ENCODE results near the gene OSTC.

OSTC gene

DNA sequence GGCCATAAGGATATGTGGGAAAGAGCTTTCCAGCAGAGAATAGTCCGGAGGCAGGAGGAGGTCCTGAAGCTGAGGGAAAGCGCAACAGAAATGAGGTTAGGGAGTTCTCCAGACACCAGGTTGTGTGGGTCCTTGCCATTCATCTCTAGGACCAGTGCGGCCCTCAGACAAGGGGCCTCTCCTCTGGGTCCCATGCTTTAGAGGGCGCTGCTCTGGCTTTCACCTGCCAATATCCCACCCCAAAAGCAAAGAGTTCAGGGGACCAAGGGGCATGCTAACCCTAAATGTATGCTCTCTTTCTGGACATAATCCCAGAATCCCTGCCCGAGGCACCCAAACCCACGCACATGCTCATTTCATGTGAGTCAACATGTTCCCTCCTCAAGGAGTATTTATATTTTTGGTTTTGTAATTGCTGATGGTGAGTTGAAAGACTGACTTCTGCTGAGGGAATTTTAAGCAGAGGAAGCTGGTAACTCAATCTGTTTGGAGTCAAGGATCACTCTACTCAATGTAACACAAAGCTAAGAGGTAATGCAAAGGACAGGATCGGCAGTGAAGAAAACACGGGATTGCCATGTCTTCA lies 15.2 kb upstream of the OSTC start:
- TF ChIP-seq, protein P1, sequence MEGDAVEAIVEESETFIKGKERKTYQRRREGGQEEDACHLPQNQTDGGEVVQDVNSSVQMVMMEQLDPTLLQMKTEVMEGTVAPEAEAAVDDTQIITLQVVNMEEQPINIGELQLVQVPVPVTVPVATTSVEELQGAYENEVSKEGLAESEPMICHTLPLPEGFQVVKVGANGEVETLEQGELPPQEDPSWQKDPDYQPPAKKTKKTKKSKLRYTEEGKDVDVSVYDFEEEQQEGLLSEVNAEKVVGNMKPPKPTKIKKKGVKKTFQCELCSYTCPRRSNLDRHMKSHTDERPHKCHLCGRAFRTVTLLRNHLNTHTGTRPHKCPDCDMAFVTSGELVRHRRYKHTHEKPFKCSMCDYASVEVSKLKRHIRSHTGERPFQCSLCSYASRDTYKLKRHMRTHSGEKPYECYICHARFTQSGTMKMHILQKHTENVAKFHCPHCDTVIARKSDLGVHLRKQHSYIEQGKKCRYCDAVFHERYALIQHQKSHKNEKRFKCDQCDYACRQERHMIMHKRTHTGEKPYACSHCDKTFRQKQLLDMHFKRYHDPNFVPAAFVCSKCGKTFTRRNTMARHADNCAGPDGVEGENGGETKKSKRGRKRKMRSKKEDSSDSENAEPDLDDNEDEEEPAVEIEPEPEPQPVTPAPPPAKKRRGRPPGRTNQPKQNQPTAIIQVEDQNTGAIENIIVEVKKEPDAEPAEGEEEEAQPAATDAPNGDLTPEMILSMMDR (IDR thresholded peaks at IDR 0.05; ENCODE audit: unreplicated experiment in 3 of 3) = no peak
- H3K27me3 Mint-ChIP-seq (ENCODE audit: low read depth) = no peaks in the 10 kb centered on the region
- H3K4me3 Mint-ChIP-seq = no peak overlapping the region
- H3K27ac Mint-ChIP-seq = no peak overlapping the region
- no peaks in the 10 kb centered on the region for H3K4me1 Mint-ChIP-seq
- H3K36me3 Mint-ChIP-seq (ENCODE audit: low read depth) = peaks cover 40% of the 10 kb centered on the region
- H3K9me3 Mint-ChIP-seq = no peaks in the 10 kb centered on the region

DNA sequence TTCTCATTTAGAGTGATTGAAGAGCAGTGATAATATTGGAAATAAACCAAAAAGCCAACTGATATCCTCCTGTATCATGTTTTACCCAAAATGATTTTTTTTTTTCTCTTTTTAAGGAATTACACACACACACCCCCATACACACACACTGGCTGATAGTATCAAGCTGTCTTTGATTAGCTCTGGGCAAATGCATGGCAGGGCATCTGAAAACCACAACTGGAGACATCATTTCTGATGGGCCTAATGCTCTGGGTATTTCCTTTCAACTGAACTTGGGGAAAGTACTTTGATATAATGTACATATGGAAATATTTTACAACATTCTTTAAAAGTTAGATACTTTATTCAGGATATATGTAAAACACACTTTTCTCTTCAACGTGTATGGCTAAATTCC lies 14.2 kb upstream of the OSTC start:
- H3K4me1 Mint-ChIP-seq = no peaks in the 10 kb centered on the region
- H3K27me3 Mint-ChIP-seq (ENCODE audit: low read depth) = no peaks in the 10 kb centered on the region
- H3K36me3 Mint-ChIP-seq (ENCODE audit: low read depth) = peaks cover 30% of the 10 kb centered on the region
- TF ChIP-seq, protein P1 (IDR thresholded peaks at IDR 0.05; ENCODE audit: unreplicated experiment in 3 of 3) = no peak
- no peak overlapping the region for H3K27ac Mint-ChIP-seq
- H3K9me3 Mint-ChIP-seq = no peaks in the 10 kb centered on the region
- no peak overlapping the region for H3K4me3 Mint-ChIP-seq

DNA sequence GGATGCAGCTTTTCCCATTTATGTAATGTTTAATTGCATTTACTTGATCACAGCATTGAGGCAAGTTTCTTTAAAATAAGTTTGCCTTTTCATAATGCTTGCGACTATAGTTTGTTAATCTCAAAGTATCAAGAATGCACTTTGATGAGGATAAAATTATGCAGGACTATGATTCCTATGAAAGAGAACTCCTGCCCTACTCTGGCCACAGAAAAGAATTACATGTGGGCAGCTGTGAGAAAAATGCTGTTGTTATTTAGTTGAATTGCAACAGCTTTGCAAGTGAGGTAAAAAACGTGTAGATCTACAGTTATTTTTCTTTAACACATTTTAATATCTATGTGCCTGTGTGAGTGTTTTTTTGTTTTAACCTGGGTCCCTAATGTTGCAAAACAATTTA lies 12.5 kb upstream of the OSTC start:
- no peaks in the 10 kb centered on the region for H3K4me1 Mint-ChIP-seq
- peaks cover 25% of the 10 kb centered on the region for H3K36me3 Mint-ChIP-seq (ENCODE audit: low read depth)
- no peak overlapping the region for H3K4me3 Mint-ChIP-seq
- TF ChIP-seq, protein P1 (IDR thresholded peaks at IDR 0.05; ENCODE audit: unreplicated experiment in 3 of 3) = peak; percentile 20 to 31 (median 28)
- no peaks in the 10 kb centered on the region for H3K9me3 Mint-ChIP-seq
- H3K27ac Mint-ChIP-seq = no peak overlapping the region
- H3K27me3 Mint-ChIP-seq (ENCODE audit: low read depth) = no peaks in the 10 kb centered on the region

DNA sequence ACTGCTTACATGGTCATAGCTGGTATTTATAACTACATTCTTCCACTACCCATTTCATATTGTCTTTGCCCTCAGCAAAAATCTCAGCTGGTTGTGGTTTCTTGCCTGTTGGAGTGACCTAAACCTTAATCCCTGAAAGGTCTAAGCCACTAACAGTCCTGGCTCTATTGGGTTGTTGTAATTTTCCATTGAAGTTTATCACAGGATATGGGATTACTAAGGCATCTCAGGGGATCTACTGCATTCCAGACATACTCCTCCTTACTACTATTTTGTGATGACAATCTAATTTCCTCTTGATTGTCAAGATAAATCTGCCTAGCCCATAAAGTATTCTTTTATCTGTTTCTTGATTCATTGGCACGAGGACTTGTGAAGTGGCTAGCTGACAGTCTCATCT lies 6.2 kb upstream of the OSTC start:
- Mint-ChIP-seq H3K9me3 (no peaks in the 10 kb centered on the region), H3K36me3 (ENCODE audit: low read depth) (no peaks in the 10 kb centered on the region), H3K27me3 (ENCODE audit: low read depth) (no peaks in the 10 kb centered on the region), H3K27ac (no peak overlapping the region), H3K4me1 (no peaks in the 10 kb centered on the region), H3K4me3 (no peak overlapping the region)
- TF ChIP-seq, protein P1 (IDR thresholded peaks at IDR 0.05; ENCODE audit: unreplicated experiment in 3 of 3) = no peak

DNA sequence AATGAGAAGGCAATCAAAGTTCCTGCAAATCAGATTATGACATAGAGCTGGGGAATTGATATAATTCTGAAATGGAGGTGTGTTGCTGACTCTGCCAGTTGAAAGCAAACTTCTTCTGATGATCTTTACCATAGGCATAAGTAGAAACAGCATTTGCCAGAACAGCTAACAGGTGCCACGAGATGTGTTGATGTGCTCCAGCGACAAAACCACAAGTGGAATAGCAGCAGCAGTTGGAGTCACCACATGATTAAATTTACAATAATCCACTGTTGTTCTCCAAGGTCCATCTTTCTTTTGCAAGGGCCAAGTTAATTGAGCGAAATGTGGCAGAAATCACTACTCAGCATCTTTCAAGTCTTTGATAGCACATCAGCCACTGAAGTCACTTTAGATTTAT lies 3.7 kb upstream of the OSTC start:
- TF ChIP-seq, protein P1 (IDR thresholded peaks at IDR 0.05; ENCODE audit: unreplicated experiment in 3 of 3) = no peak
- H3K4me3 Mint-ChIP-seq = no peak overlapping the region
- no peak overlapping the region for H3K27ac Mint-ChIP-seq
- H3K4me1 Mint-ChIP-seq = no peaks in the 10 kb centered on the region
- H3K9me3 Mint-ChIP-seq = no peaks in the 10 kb centered on the region
- no peaks in the 10 kb centered on the region for H3K36me3 Mint-ChIP-seq (ENCODE audit: low read depth)
- H3K27me3 Mint-ChIP-seq (ENCODE audit: low read depth) = peaks cover 3% of the 10 kb centered on the region

DNA sequence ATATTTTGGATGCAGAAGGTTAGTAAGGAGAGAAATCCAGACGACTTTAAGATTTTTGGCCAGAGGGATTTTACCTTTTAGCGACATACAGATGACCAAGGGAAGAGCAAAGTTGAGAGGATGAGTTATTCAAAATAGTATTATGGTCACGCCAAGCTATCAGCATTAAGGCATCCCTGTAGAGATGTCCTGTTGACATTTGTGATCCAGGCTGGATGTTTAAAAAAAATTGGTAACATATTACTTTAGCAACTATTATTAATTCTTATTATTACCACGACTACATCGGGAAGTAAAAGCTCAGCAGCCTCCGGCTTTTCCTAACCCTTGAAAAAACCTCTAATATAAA lies 562 bp upstream of the OSTC start:
- H3K9me3 Mint-ChIP-seq = no peaks in the 10 kb centered on the region
- peaks cover 17% of the 10 kb centered on the region for H3K36me3 Mint-ChIP-seq (ENCODE audit: low read depth)
- H3K4me3 Mint-ChIP-seq = peak overlapping the region; percentile 95 to 99 (median 96)
- peak overlapping the region; percentile 98 to 99 (median 98) for H3K27ac Mint-ChIP-seq
- TF ChIP-seq, protein P1 (IDR thresholded peaks at IDR 0.05; ENCODE audit: unreplicated experiment in 3 of 3) = peak in 1 of 3 experiments; percentile 21
- H3K27me3 Mint-ChIP-seq (ENCODE audit: low read depth) = peaks cover 3% of the 10 kb centered on the region
- H3K4me1 Mint-ChIP-seq = peaks cover 7% of the 10 kb centered on the region

Measured in nephron (organoid).